ENCODE data around the gene TRPM5. TPM values are rescaled to one million over a fixed set of nuclear protein-coding genes. Genes with fewer than 3 reads are reported as not detected.

TRPM5 gene
- total RNA-seq, 4 donors from 2014 or later = not detected

DNA sequence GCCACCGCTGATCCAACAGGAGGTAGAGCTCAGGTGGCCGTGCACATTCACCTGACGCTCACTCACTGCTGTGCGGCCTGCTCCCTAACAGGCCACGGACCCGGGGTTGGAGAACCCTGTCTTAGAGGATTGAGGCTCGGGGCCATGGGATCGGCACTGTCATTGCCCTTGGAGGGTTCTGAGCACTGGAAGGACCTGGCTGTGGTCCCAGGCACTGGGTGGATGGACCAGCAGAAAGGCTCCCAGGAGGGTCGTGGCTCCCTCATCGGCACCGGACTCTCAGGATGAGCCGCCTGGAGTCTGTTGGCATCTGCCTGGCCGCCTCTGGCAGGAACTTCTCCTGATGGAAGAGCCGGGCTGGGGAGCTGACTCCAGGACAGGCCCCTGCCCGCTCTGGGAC lies 7.0 kb upstream of the TRPM5 start:
- Histone ChIP-seq H3K27me3 (peaks cover 0 to 71% (median 0%) of the 10 kb centered on the region in 4 donors), H3K4me3 (no peak overlapping the region), H3K4me1 (peaks cover 4 to 19% (median 10%) of the 10 kb centered on the region in 3 donors), H3K27ac (no peak overlapping the region), H3K9me3 (no peaks in the 10 kb centered on the region), H3K36me3 (no peaks in the 10 kb centered on the region)
- DNase-seq = no peak
- intact Hi-C loops (cut with DNase I) = no loop called here
- TF ChIP-seq POLR2A (IDR thresholded peaks at IDR 0.05) = no peak
- TF ChIP-seq, protein P1, sequence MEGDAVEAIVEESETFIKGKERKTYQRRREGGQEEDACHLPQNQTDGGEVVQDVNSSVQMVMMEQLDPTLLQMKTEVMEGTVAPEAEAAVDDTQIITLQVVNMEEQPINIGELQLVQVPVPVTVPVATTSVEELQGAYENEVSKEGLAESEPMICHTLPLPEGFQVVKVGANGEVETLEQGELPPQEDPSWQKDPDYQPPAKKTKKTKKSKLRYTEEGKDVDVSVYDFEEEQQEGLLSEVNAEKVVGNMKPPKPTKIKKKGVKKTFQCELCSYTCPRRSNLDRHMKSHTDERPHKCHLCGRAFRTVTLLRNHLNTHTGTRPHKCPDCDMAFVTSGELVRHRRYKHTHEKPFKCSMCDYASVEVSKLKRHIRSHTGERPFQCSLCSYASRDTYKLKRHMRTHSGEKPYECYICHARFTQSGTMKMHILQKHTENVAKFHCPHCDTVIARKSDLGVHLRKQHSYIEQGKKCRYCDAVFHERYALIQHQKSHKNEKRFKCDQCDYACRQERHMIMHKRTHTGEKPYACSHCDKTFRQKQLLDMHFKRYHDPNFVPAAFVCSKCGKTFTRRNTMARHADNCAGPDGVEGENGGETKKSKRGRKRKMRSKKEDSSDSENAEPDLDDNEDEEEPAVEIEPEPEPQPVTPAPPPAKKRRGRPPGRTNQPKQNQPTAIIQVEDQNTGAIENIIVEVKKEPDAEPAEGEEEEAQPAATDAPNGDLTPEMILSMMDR (IDR thresholded peaks at IDR 0.05) = no peak
- WGBS, 2 donors = 82% methylated on average over 2 of the region's 15 CpGs; no CpG with 5 or more reads in 1 of the 2 donors

GRCh38 chr11:2450321-2451041 lies 6.2 kb upstream of the TRPM5 start:
- peaks cover 0 to 80% (median 0%) of the 10 kb centered on the region in 4 donors for H3K27me3 ChIP-seq
- no peak overlapping the region for H3K4me3 ChIP-seq
- intact Hi-C loops (cut with DNase I) = no loop called here
- H3K9me3 ChIP-seq = no peaks in the 10 kb centered on the region
- 80 to 81% methylated on average over 6 to 12 of the region's 19 CpGs for WGBS, 2 donors
- TF ChIP-seq, protein P1 (IDR thresholded peaks at IDR 0.05) = no peak
- no peak for TF ChIP-seq POLR2A (IDR thresholded peaks at IDR 0.05)
- no peak for DNase-seq
- H3K27ac ChIP-seq = no peak overlapping the region
- no peaks in the 10 kb centered on the region for H3K36me3 ChIP-seq
- peaks cover 13 to 28% (median 17%) of the 10 kb centered on the region in 3 donors for H3K4me1 ChIP-seq

- TF ChIP-seq, protein P1 (IDR thresholded peaks at IDR 0.05) = no peak
- no peak for TF ChIP-seq POLR2A (IDR thresholded peaks at IDR 0.05)
- H3K36me3 ChIP-seq = no peaks in the 10 kb centered on the region
- no peaks in the 10 kb centered on the region for H3K9me3 ChIP-seq
- 64 to 88% methylated on average over 2 to 6 of the region's 26 CpGs for WGBS, 2 donors
- DNase-seq = no peak
- H3K27me3 ChIP-seq = peaks cover 0 to 87% (median 0%) of the 10 kb centered on the region in 4 donors
- no peak overlapping the region for H3K27ac ChIP-seq
- peaks cover 17 to 34% (median 19%) of the 10 kb centered on the region in 3 donors for H3K4me1 ChIP-seq
- intact Hi-C loops (cut with DNase I) = no loop called here
- H3K4me3 ChIP-seq = no peak overlapping the region
Measured at GRCh38 chr11:2449548-2450320, 5.4 kb upstream of the TRPM5 start.

GRCh38 chr11:2448661-2449547 lies 4.6 kb upstream of the TRPM5 start:
- no peak for TF ChIP-seq POLR2A (IDR thresholded peaks at IDR 0.05)
- TF ChIP-seq, protein P1 (IDR thresholded peaks at IDR 0.05) = no peak
- no peak overlapping the region for H3K27ac ChIP-seq
- intact Hi-C loops (cut with DNase I) = no loop called here
- WGBS, 2 donors = 91 to 100% methylated on average over 6 to 13 of the region's 21 CpGs
- H3K36me3 ChIP-seq = no peaks in the 10 kb centered on the region
- no peak for DNase-seq
- peaks cover 20 to 41% (median 20%) of the 10 kb centered on the region in 3 donors for H3K4me1 ChIP-seq
- H3K4me3 ChIP-seq = no peak overlapping the region
- H3K9me3 ChIP-seq = no peaks in the 10 kb centered on the region
- H3K27me3 ChIP-seq = peaks cover 0 to 95% (median 0%) of the 10 kb centered on the region in 4 donors

All from esophagus squamous epithelium (tissue), 5 donors.